AG09309 (cell line): ENCODE measurements around the gene CHD6.

Experiments
- DNase-seq: peaks from one replicate; pipeline ENCODE4 v3.0.0-alpha.2; 2010; ENCODE audit warnings: low read depth
- H3K4me3 ChIP-seq: 2 replicates; pipeline ENCODE4 v1.5.1; 2011; ENCODE audit warnings: mild to moderate bottlenecking, low read depth, low read length, moderate library complexity; ENCODE audit not compliant: control insufficient read depth
- TF ChIP-seq, protein P1 (sequence below): IDR thresholded peaks from 2 replicates; pipeline ENCODE4 v1.5.1; 2011; ENCODE audit warnings: mild to moderate bottlenecking, low read depth, low read length, inconsistent platforms; ENCODE audit not compliant: insufficient read depth, control insufficient read depth; ENCODE audit errors: missing control alignments

The CHD6 gene

DNA sequence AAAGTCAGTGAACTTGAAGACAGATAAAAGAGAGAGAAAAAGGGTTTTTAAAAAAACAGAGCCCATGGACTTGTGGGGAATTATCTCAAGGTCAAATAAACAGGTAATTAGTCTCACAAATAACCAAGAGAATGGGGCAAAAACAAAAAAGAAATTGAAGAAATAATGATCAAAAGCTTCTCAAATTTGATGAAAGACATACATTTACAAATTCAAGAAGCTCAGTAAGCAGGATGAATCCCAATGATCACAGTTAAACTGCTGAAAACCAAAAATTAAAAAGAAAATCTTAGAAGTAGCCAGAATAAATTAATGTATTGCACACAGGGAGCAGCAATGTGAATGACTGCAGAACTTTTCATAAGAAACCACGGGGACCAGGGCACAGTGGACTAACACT lies 139.1 kb downstream of the CHD6 start:
- no peak for DNase-seq
- TF ChIP-seq, protein P1, sequence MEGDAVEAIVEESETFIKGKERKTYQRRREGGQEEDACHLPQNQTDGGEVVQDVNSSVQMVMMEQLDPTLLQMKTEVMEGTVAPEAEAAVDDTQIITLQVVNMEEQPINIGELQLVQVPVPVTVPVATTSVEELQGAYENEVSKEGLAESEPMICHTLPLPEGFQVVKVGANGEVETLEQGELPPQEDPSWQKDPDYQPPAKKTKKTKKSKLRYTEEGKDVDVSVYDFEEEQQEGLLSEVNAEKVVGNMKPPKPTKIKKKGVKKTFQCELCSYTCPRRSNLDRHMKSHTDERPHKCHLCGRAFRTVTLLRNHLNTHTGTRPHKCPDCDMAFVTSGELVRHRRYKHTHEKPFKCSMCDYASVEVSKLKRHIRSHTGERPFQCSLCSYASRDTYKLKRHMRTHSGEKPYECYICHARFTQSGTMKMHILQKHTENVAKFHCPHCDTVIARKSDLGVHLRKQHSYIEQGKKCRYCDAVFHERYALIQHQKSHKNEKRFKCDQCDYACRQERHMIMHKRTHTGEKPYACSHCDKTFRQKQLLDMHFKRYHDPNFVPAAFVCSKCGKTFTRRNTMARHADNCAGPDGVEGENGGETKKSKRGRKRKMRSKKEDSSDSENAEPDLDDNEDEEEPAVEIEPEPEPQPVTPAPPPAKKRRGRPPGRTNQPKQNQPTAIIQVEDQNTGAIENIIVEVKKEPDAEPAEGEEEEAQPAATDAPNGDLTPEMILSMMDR = no peak
- no peak overlapping the region for H3K4me3 ChIP-seq

DNA sequence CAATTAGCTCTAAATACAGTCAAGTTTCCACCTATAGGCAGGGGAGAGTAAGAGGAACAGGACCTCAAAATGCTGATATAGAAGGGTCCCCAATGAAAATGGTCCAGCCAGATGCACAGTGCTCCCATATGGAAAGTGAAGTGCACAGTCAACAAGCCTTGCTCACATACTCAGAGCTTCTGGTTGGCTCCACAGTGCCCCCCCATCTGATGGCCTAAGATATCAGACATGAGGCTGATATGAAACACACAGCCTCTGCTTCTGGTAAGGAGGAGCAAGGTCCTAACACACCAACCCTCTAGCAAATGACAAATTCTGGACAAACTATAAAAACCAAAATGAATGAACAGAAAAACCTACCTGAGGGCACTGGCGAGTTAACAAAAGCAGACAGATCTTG lies 140.2 kb downstream of the CHD6 start:
- H3K4me3 ChIP-seq = no peak overlapping the region
- TF ChIP-seq, protein P1 = no peak
- DNase-seq = no peak

DNA sequence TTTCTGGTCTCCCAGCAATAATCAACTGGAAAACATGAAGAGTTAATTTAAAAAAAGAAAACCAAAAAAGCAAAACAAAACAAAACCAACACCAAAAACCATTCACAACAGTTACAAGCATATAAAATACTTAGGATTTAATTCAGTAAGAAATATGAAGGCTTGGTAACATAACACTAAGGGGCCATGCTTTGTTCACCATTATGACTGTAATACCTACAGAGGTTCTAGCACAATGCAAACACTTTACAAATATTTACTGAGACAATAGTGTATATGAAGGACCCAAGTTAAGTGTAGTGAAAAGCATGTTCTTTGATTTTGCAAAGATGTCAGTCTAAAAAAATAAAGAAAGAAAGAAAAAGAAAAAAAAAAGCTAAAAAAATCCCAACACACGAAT lies 141.7 kb downstream of the CHD6 start:
- TF ChIP-seq, protein P1 = no peak
- H3K4me3 ChIP-seq = no peak overlapping the region
- DNase-seq = no peak

DNA sequence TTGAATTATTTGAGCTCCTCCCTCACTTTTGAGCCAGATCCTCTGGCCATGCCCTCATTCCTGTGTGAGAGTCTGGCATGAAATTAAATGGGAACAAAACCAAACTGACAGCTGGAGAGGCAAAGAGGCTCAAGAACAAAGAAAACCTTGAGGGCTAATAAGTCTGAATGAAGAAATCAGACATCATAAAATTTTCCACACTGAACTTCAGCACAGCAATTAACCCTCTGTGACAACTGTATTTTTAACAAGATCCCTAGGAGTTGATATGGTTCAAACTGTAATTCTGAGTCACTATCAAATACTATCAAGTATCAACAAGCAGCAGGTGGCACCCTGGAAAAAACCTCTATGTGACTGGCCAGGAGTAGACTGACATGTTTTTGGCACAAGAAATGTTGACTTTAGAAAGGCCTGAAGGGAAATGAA lies 142.2 kb downstream of the CHD6 start:
- peak; percentile 74 for DNase-seq
- TF ChIP-seq, protein P1 = no peak
- H3K4me3 ChIP-seq = no peak overlapping the region

DNA sequence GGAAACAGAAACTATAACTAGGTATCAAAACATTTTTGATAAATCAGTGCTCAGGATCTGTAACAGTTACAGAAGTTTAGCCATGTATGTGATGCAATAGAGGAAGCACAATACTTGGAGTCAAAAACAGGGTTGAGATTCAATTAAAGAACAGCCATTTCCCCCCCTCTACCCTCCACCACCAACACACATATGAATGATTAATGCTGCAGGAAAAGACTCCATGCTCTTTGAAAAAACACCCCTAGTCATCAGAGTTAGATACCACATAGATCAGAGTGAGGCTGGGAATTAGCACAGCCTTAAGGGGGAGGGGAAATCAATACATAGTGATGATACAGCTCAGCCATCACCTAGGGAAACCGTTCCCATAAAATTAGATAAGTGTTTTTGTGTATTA lies 142.7 kb downstream of the CHD6 start:
- TF ChIP-seq, protein P1 = no peak
- no peak overlapping the region for H3K4me3 ChIP-seq
- no peak for DNase-seq

DNA sequence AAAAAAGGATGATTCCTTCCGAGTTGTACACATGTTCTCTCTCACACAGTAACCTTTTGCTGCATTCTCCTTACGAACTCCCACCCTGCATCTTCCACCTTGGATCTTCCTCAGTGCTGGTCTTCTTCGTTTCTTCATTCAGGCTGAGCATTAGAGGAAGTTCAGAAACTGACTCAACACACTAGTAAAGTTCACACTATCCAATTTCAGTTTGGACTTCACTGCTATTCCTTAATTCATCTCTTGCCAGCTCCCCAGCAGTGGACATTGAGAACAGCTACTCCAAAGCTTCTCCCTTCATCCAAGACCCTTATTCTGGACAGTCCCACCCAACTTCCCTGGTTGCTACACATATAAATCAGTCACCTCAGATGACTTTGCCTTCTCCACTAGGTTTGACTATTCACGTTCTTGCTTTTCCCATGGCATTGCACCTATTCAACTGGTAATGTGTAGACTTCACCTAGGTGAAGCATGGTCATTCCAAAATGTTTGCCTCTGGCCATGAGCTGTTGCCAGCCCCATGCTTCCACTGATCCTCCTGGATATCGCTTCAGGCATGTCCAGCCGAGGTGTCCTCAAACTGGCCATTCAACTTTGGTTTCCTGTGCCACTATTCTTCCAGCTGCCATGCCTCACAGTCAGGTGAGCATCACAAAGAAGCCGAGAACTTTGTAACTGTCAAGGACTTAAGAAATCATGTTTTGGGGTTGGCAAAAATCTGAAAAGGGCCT lies 147.6 kb downstream of the CHD6 start:
- DNase-seq = no peak
- H3K4me3 ChIP-seq = no peak overlapping the region
- TF ChIP-seq, protein P1 = no peak
